DND-41 (cell line): ENCODE results near the gene SLC2A6.

Source experiments
- EZH2 ChIP-seq: IDR thresholded peaks from 3 replicates; pipeline ENCODE4 v1.6.1; 2012; ENCODE audit warnings: borderline replicate concordance, low read depth, mild to moderate bottlenecking, moderate library complexity, low read length, inconsistent platforms; ENCODE audit not compliant: severe bottlenecking
- TF ChIP-seq, protein P1 (sequence below): IDR thresholded peaks from 2 replicates; pipeline ENCODE4 v1.5.1; 2012; ENCODE audit warnings: borderline replicate concordance, low read length, moderate library complexity, mild to moderate bottlenecking; ENCODE audit not compliant: poor library complexity, severe bottlenecking; ENCODE audit errors: extremely low read depth

DNA sequence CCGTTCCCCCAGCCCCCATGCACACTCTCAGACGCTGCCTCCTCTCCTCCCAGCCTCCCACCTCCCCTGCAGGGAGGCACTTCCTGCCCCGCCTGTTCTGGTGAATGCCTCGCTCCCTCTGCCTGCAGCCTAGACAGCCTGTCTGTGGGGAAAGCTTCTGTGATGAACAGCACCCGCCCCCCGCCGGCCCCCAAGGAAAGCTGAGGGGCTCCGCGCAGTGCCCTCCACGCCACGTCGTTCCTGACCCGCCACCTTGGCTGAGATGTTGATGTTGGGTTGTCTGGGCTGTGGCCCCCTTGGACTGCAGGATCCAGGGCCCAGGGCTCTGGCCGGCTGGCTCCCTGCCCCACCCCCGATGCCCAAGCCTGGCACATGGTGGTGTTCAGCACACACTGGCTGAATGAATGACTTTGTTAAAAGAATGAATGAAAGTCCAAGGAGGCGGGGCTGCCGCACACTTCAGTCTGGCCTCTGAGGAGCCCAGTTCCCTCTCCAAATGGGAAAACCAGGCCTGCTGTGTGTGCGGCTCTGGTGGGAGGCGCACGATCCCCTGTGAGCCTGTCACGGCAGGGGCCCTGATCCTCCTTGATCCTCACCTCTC lies 47.9 kb upstream of the SLC2A6 start:
- TF ChIP-seq, protein P1, sequence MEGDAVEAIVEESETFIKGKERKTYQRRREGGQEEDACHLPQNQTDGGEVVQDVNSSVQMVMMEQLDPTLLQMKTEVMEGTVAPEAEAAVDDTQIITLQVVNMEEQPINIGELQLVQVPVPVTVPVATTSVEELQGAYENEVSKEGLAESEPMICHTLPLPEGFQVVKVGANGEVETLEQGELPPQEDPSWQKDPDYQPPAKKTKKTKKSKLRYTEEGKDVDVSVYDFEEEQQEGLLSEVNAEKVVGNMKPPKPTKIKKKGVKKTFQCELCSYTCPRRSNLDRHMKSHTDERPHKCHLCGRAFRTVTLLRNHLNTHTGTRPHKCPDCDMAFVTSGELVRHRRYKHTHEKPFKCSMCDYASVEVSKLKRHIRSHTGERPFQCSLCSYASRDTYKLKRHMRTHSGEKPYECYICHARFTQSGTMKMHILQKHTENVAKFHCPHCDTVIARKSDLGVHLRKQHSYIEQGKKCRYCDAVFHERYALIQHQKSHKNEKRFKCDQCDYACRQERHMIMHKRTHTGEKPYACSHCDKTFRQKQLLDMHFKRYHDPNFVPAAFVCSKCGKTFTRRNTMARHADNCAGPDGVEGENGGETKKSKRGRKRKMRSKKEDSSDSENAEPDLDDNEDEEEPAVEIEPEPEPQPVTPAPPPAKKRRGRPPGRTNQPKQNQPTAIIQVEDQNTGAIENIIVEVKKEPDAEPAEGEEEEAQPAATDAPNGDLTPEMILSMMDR = no peak
- no peak for TF ChIP-seq EZH2
